Panc1 (cell line): ENCODE results near the gene PLEKHA1.

Experiments used
- CTCF ChIP-seq: fragments of 450-650 bp; IDR thresholded peaks from 2 replicates; pipeline ENCODE4 v1.5.1; 2017; ENCODE audit warnings: mild to moderate bottlenecking
- POLR2AphosphoS5 ChIP-seq: IDR thresholded peaks from 2 replicates; pipeline ENCODE4 v1.6.1; 2012; ENCODE audit warnings: mild to moderate bottlenecking, low read depth, low read length, moderate library complexity
- REST ChIP-seq, 2 experiments: IDR thresholded peaks; 2 replicates each; pipeline ENCODE4 v1.6.1; 2011 to 2012; ENCODE audit warnings: low read depth in 2 of 2, control low read depth in 1 of 2, low read length in 1 of 2, mild to moderate bottlenecking in 1 of 2, moderate library complexity in 1 of 2; ENCODE audit not compliant: insufficient read depth in 1 of 2

- no peak for TF ChIP-seq POLR2AphosphoS5
- no peak for TF ChIP-seq REST (IDR thresholded peaks at IDR 0.05; ENCODE audit: insufficient read depth in 1 of 2, low read depth in 2 of 2, low read length in 1 of 2)
- TF ChIP-seq CTCF = no peak
Observed at GRCh38 chr10:122390679-122391078, 16.2 kb downstream of the PLEKHA1 start.
